ENCODE data around the gene PRRC2C.

DNA sequence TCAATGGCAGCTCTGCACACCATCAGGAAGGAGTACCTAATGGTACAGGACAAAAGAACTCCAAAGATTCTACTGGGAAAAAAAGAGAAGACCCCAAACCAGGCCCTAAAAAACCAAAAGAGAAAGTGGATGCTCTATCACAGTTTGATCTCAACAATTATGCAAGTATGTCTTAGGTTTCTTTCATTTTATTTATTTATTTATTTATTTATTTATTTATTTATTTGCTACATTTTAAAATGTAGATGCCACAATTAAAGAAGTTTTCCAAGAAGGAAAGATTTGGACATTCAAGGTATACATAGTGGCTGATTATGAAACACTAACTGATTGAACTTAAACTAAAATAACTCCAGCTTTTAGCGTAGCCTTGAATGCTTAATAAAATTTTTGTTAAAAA, 60.2 kb downstream of the PRRC2C start:
- TF ChIP-seq, protein P1, sequence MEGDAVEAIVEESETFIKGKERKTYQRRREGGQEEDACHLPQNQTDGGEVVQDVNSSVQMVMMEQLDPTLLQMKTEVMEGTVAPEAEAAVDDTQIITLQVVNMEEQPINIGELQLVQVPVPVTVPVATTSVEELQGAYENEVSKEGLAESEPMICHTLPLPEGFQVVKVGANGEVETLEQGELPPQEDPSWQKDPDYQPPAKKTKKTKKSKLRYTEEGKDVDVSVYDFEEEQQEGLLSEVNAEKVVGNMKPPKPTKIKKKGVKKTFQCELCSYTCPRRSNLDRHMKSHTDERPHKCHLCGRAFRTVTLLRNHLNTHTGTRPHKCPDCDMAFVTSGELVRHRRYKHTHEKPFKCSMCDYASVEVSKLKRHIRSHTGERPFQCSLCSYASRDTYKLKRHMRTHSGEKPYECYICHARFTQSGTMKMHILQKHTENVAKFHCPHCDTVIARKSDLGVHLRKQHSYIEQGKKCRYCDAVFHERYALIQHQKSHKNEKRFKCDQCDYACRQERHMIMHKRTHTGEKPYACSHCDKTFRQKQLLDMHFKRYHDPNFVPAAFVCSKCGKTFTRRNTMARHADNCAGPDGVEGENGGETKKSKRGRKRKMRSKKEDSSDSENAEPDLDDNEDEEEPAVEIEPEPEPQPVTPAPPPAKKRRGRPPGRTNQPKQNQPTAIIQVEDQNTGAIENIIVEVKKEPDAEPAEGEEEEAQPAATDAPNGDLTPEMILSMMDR (IDR thresholded peaks at IDR 0.05): no peak
- TF ChIP-seq POLR2A (IDR thresholded peaks at IDR 0.05): no peak

All from testis (tissue), 2 donors.